ENCODE results near the gene MCAM. TPM values are rescaled to one million over a fixed set of nuclear protein-coding genes. Genes with fewer than 3 reads are reported as not detected.

MCAM gene
- 154 TPM for total RNA-seq
- 451 TPM for polyA plus RNA-seq

DNA sequence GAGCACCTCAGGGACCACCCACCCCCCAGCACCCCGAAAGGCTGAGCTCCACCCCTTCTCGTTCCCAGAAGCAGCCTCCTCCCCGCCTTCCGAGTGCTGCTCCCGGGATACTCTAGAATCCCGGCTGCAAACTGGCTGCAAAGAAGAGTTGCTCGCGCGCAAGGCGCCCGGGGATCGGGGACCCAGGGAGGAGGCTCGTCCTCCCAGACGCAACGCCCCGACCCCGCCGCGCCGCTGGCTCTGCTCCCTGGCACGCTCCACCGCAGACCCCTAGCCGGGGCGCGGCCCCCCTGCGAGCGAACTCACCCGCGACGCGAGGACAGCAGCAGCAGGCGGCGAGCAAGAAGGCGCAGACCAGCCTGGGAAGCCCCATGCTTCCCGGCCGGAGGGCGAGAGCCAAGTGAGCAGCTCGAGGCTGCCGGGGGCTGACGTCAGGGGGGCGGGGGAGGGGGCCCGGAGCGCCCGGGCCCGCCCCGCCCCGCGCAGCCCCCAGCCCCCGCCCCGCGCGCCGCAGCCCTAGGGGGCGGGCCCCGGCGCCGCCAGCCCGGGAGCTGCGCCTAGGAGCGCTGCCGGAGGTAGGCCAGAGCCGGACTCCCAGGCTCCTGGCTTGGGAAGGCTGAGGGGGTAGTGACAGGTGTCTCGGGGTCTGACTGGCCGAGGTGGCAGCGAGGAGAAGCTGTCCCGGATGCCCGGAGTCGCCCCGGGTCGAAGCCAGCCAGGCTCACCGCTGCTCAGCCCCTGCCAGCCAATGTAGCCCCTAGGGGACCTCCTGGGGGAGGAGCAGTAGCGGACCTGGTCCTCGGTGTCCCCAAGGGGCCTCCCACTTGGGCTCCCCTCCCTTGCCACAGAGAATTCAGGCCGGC lies at the start of gene MCAM:
TSS of gene MCAM (minus strand) at position 402 of the 863 bp plus-strand sequence. CDS start at position 373, 29 bp downstream.
- WGBS: 1% methylated on average over 74 of the region's 74 CpGs
- H3K4me3 ChIP-seq (ENCODE audit: low read depth, low read length): peak within 1 kb of the TSS; percentile 69
- DNase-seq (ENCODE audit: extremely low spot score): no peak
- no peaks in the 10 kb centered on the region for H3K4me1 ChIP-seq (ENCODE audit: insufficient read depth)
- peak within 1 kb of the TSS; percentile 75 for H3K27ac ChIP-seq (ENCODE audit: low read depth)
- H3K36me3 ChIP-seq (ENCODE audit: insufficient read depth): no peaks in the 10 kb centered on the region

GRCh38 chr11:119365071-119365591 lies 48.2 kb upstream of the MCAM start:
- Histone ChIP-seq H3K36me3 (ENCODE audit: insufficient read depth) (no peaks in the 10 kb centered on the region), H3K4me1 (ENCODE audit: insufficient read depth) (no peaks in the 10 kb centered on the region), H3K27ac (ENCODE audit: low read depth) (no peak overlapping the region), H3K4me3 (ENCODE audit: low read depth, low read length) (no peak overlapping the region)
- WGBS: 43% methylated on average over 6 of the region's 6 CpGs
- no peak for DNase-seq (ENCODE audit: extremely low spot score)

- Histone ChIP-seq H3K4me3 (ENCODE audit: low read depth, low read length) (peak overlapping the region; percentile 51), H3K4me1 (ENCODE audit: insufficient read depth) (no peaks in the 10 kb centered on the region), H3K27ac (ENCODE audit: low read depth) (peak overlapping the region; percentile 42), H3K36me3 (ENCODE audit: insufficient read depth) (no peaks in the 10 kb centered on the region)
- DNase-seq (ENCODE audit: extremely low spot score): no peak
- WGBS: 3% methylated on average over 87 of the region's 88 CpGs
Measured at GRCh38 chr11:119363851-119364590, 47.1 kb upstream of the MCAM start.

DNA sequence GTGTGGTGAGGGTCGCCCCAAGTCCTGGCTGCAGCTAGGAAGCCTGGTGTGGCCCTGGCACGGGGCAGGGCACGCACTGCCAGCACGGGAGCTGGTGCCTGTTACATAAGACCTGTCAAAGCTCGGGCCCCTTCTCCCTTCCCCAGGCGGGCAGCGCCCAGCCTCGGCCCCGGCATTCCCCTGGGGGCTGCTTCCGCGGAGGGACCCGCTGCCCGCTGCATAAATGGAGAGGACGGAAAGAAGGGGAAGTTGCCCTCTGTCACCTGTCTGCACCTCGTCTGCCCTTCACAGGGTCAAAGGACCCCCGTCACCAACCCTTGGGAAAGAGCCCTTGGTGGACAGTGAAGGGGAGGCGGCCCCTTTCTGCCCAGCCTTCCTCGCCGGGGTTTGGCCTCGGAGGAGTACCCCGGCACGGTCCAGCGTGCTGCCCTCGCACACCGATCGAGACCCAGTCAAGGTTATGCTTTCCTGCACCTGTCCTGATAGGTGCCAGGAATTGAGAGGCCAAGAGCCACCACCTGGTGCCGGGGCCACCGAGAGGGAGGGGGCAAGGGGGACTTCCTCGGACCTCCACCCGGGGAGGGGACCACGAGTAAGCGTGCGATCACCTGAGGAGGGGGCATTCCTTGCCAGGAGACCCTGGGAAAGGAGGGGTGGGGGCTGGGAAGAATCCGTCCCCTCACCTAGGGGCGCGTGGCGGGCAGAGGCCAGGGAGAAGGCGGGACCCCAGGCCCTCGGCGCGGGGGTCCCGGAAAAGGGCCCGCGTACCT lies 46.3 kb upstream of the MCAM start:
- no peak for DNase-seq (ENCODE audit: extremely low spot score)
- peak overlapping the region; percentile 42 for H3K27ac ChIP-seq (ENCODE audit: low read depth)
- H3K4me3 ChIP-seq (ENCODE audit: low read depth, low read length): peak overlapping the region; percentile 51
- no peaks in the 10 kb centered on the region for H3K4me1 ChIP-seq (ENCODE audit: insufficient read depth)
- 63% methylated on average over 44 of the region's 44 CpGs for WGBS
- H3K36me3 ChIP-seq (ENCODE audit: insufficient read depth): no peaks in the 10 kb centered on the region

DNA sequence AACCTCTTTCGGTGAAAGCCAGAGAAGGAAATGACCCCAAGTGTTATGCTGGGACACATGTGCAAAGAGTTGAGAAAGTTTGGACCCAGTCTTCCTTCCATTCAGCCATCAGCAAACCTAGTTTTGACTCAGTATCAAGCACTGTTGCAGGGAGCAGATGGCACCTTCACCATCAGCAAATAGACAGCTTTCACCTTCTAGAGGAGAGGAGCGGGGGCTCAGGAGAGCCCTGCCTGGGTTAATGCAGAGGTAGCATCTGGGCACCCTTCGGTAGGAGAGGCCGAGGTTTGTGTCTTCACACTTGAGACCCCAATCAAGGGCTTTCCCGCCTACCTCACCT lies 45.8 kb upstream of the MCAM start:
- Histone ChIP-seq H3K4me3 (ENCODE audit: low read depth, low read length) (peak overlapping the region; percentile 51), H3K27ac (ENCODE audit: low read depth) (no peak overlapping the region), H3K36me3 (ENCODE audit: insufficient read depth) (no peaks in the 10 kb centered on the region), H3K4me1 (ENCODE audit: insufficient read depth) (no peaks in the 10 kb centered on the region)
- no peak for DNase-seq (ENCODE audit: extremely low spot score)
- 96% methylated on average over 5 of the region's 5 CpGs for WGBS

DNA sequence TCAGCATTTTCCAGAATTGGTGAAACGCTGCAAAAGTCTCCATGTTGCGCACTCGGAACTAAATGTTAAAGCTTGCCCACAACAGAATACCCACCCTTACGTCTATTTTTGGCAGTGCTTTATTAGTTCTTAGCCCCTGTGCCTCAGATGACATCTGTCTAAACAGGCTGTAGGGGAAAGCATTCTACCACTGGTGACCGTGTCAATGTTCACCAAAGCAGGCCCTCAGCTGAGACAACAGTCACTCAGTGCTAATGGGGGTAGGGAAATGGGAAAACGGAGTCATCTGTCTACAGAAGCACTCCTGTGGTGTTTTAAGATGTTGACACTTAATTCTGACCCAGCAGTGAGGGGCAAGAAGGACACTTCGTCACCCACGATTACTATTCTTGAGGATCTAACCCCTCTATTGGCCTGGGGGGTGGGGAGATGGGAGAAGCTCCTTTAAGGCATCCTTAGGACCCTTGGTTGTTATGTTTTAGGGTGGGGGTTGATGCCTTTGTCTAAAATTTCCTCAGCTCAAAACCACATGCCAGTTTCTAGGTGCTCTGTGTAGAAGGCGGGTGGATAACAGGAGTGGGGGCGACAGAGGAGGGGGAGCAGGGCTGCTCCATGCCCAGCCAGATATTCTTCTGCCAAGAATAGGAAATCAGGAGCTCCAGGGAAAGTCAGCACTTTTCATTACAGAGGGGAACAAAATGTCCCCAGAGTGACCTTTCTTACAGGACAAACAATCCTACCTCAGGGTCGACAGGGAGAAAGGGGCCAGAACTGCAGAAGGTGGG lies 45.2 kb upstream of the MCAM start:
- Histone ChIP-seq H3K4me3 (ENCODE audit: low read depth, low read length) (no peak overlapping the region), H3K27ac (ENCODE audit: low read depth) (no peak overlapping the region)
- WGBS: 85% methylated on average over 11 of the region's 11 CpGs

GRCh38 chr11:119361056-119361787 lies 44.3 kb upstream of the MCAM start:
- 38% methylated on average over 8 of the region's 8 CpGs for WGBS
- DNase-seq (ENCODE audit: extremely low spot score): no peak
- Histone ChIP-seq H3K27ac (ENCODE audit: low read depth) (no peak overlapping the region), H3K36me3 (ENCODE audit: insufficient read depth) (no peaks in the 10 kb centered on the region), H3K4me1 (ENCODE audit: insufficient read depth) (no peaks in the 10 kb centered on the region), H3K4me3 (ENCODE audit: low read depth, low read length) (no peak overlapping the region)

More for the DNA sequence above, 45.2 kb upstream of the MCAM start:
- DNase-seq (ENCODE audit: extremely low spot score): no peak
- H3K4me1 ChIP-seq (ENCODE audit: insufficient read depth): no peaks in the 10 kb centered on the region
- H3K36me3 ChIP-seq (ENCODE audit: insufficient read depth): no peaks in the 10 kb centered on the region

DNA sequence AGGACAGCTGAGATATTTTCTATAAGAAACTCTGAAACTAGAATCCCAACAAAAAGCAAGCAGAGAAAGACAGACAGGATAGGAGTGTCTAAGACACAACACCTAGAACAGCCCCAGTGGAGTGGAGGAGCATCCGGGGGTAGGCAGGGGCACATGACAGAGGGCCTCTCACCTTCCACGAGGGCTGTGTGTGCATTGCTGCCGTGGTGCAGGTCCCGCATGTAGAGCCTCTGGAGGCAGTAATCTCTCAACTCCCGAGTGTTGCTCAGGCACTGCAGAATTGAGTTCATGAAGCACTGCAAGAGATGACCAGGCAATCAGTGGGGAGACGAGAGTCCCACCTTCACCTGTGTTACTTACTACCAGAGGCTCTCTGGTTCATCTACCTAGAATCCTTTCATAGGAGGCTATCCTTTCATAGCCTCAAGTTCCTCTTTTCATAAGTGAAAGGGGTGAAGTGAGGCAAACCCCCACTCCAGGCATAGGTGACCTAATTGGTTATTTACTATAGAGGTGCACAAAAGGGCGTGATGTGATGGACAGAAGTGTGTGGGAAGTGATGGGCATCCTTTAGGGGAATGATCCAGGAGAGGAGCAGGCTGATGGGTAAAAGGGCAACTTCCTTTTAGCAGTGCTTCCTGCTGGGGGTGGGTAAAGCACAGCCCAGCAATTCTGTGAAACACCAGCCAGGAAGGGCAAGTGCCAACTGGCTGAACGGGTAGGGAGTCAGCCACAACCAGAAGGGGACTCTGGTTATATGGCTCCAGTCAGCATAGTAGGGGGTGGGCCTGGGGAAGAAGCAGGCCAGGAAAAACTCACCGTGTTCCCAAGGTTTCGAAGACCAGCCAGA lies 42.7 kb upstream of the MCAM start:
- Histone ChIP-seq H3K36me3 (ENCODE audit: insufficient read depth) (no peaks in the 10 kb centered on the region), H3K27ac (ENCODE audit: low read depth) (no peak overlapping the region), H3K4me1 (ENCODE audit: insufficient read depth) (no peaks in the 10 kb centered on the region), H3K4me3 (ENCODE audit: low read depth, low read length) (no peak overlapping the region)
- WGBS: 88% methylated on average over 10 of the region's 10 CpGs
- DNase-seq (ENCODE audit: extremely low spot score): no peak

DNA sequence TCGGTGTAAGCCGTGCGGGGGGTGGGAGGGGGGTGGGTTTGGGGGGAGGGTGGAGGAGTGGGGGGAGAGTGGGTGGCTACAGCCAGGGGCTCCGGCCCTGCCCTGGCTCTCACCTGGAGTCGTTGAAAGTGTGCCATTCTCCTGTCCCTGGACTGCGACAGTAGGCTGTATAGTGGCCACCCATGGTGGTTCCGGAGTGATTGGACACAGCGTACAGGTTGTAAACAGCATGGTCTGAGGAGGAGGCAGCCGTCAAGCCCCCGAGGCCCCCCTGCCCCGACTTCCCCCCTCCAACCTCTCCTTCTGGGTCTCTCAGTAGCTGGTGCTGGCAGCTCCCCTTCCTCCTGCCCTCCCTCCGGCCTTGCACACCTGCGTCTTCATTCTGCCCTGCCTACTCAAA lies 40.1 kb upstream of the MCAM start:
- no peak for DNase-seq (ENCODE audit: extremely low spot score)
- H3K4me3 ChIP-seq (ENCODE audit: low read depth, low read length): peak overlapping the region; percentile 12
- H3K27ac ChIP-seq (ENCODE audit: low read depth): no peak overlapping the region
- no peaks in the 10 kb centered on the region for H3K4me1 ChIP-seq (ENCODE audit: insufficient read depth)
- 41% methylated on average over 13 of the region's 13 CpGs for WGBS
- no peaks in the 10 kb centered on the region for H3K36me3 ChIP-seq (ENCODE audit: insufficient read depth)

DNA sequence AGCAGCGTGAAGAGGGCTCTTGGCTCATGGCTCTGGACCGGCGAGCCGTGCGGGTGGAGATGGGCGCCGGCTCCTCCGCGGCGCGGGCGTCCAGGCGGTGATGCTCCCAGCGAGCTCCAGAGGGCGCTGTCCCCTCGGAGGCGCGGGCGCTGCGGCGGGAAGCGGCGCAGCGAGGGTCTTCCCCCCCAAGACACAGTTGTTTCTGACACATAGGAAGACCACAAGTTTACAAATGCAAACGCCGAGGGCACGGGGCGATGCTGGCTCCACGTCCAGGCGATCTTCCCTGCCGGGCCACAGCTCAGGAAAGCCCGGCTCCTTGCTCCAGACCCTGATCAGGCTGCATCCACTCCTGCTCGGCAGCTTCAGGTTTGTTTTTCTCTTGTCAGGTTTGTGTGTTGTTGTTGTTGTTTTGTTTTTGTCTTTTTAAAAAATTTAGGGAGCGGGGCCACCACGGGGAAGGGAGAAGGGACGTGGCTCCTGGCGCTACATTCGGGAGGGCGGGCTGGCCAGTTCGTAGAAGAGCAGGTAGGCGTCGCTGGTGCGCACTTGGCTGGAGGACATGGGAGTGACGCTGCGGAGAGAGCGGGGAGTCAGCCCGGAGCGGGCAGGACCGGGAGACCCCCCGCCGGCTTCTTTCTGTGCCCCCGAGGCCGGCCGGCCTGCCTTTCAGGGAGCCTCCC lies 39.6 kb upstream of the MCAM start:
- 7% methylated on average over 54 of the region's 54 CpGs for WGBS
- no peaks in the 10 kb centered on the region for H3K4me1 ChIP-seq (ENCODE audit: insufficient read depth)
- no peaks in the 10 kb centered on the region for H3K36me3 ChIP-seq (ENCODE audit: insufficient read depth)

GRCh38 chr11:119355091-119355843 lies 38.3 kb upstream of the MCAM start:
- WGBS: 81% methylated on average over 9 of the region's 9 CpGs
- H3K36me3 ChIP-seq (ENCODE audit: insufficient read depth): no peaks in the 10 kb centered on the region
- H3K4me3 ChIP-seq (ENCODE audit: low read depth, low read length): no peak overlapping the region
- no peaks in the 10 kb centered on the region for H3K4me1 ChIP-seq (ENCODE audit: insufficient read depth)
- no peak for DNase-seq (ENCODE audit: extremely low spot score)
- H3K27ac ChIP-seq (ENCODE audit: low read depth): no peak overlapping the region

More for the DNA sequence above, 39.6 kb upstream of the MCAM start:
- peak overlapping the region; percentile 43 for H3K27ac ChIP-seq (ENCODE audit: low read depth)
- H3K4me3 ChIP-seq (ENCODE audit: low read depth, low read length): peak overlapping the region; percentile 12
- DNase-seq (ENCODE audit: extremely low spot score): peak; percentile 63
